Esophagus muscularis mucosa (tissue), 3 donors: ENCODE results near the gene FCRLA.

Experiments used
- CTCF ChIP-seq, 3 experiments: fragments of 200-600 bp in 2 of 3; fragments of 450-650 bp in 1 of 3; sonication (generic) in 2 of 3; IDR thresholded peaks; one replicate each; pipeline ENCODE4 v1.5.1; 2017 to 2019; ENCODE audit warnings: antibody characterized with exemption in 3 of 3, mild to moderate bottlenecking in 2 of 3, moderate library complexity in 1 of 3
- POLR2A ChIP-seq: fragments of 450-650 bp; IDR thresholded peaks from one replicate; pipeline ENCODE4 v1.6.1; 2017; ENCODE audit warnings: antibody characterized with exemption, moderate library complexity, mild to moderate bottlenecking, low read depth
- POLR2AphosphoS5 ChIP-seq, 2 donors: sonication (generic); formaldehyde crosslinking; IDR thresholded peaks; one replicate each; pipeline ENCODE4 v1.6.1; 2017; ENCODE audit warnings: antibody characterized with exemption in 2 of 2

- no peak for TF ChIP-seq CTCF (IDR thresholded peaks at IDR 0.05)
- no peak for TF ChIP-seq POLR2AphosphoS5 (IDR thresholded peaks at IDR 0.05)
- no peak for TF ChIP-seq POLR2A
These were observed 13.4 kb downstream of the FCRLA start for GRCh38 chr1:161720422-161720821.
